GM21515 (cell line): ENCODE data around the gene PRSS1.

Experiments used
- ATAC-seq: cut with Tn5 transposase; IDR thresholded peaks from one replicate; pipeline ENCODE4 v1.9.1; 2021; ENCODE audit not compliant: unreplicated experiment

PRSS1 gene

DNA sequence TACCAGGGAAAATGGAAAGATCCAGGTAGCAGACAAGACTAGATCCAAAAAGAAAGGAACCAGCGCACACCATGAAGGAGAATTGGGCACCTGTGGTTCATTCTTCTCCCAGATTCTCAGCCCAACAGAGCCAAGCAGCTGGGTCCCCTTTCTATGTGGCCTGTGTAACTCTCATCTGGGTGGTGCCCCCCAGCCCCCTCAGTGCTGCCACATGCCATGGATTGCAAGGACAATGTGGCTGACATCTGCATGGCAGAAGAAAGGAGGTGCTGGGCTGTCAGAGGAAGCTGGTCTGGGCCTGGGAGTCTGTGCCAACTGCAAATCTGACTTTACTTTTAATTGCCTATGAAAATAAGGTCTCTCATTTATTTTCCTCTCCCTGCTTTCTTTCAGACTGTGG is 42.9 kb downstream of the PRSS1 start:
- no peak for ATAC-seq

DNA sequence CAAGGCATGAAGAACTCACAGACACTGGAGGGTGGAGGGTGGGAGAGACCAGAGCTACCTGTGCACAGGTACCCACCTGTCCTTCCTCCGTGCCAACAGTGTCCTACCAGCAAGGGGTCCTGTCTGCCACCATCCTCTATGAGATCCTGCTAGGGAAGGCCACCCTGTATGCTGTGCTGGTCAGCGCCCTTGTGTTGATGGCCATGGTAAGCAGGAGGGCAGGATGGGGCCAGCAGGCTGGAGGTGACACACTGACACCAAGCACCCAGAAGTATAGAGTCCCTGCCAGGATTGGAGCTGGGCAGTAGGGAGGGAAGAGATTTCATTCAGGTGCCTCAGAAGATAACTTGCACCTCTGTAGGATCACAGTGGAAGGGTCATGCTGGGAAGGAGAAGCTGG is 43.3 kb downstream of the PRSS1 start:
- ATAC-seq = no peak

DNA sequence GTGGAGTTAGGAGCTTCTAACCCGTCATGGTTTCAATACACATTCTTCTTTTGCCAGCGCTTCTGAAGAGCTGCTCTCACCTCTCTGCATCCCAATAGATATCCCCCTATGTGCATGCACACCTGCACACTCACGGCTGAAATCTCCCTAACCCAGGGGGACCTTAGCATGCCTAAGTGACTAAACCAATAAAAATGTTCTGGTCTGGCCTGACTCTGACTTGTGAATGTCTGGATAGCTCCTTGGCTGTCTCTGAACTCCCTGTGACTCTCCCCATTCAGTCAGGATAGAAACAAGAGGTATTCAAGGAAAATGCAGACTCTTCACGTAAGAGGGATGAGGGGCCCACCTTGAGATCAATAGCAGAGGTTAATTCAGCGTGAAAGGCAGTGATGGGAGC is 43.9 kb downstream of the PRSS1 start:
- ATAC-seq = no peak

DNA sequence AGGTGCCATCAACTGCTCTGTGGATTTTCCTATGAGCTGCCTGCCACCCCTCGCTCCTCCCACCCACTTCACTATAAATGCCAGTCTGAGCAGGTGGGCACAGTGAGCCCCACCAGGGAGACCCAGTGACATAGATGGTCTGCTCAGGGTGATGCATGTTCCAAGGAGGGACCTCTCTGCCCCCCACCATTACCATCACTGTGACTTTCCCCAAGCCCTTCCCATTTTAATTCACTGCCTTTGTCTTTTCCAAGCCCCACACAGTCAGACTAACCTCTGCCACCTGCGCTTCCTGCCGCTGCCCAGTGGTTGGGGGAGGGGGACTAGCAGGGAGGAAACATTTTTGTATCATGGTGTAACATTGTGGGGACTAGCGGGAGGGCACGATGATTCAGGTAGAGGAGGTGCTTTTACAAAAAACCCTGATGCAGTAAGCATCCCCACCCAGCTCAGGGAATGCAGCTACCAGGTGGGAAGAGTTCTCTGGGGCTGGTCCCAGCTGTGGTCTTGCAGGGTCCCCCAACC is 46.1 kb downstream of the PRSS1 start:
- ATAC-seq = no peak

DNA sequence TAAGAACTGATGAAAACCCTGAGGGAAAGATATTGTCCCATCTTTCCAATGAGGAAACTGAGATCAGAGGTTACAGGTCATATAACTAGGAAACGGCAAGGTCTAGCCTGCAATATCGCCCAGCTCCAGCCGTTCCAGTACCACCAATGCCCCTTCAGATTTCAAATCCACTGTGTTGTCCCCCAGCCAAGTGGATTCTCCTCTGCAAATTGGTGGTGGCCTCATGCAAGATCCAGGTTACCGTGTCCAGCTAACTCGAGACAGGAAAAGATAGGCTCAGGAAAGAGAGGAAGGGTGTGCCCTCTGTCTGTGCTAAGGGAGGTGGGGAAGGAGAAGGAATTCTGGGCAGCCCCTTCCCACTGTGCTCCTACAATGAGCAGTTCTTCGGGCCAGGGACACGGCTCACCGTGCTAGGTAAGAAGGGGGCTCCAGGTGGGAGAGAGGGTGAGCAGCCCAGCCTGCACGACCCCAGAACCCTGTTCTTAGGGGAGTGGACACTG is 46.8 kb downstream of the PRSS1 start:
- ATAC-seq = no peak

DNA sequence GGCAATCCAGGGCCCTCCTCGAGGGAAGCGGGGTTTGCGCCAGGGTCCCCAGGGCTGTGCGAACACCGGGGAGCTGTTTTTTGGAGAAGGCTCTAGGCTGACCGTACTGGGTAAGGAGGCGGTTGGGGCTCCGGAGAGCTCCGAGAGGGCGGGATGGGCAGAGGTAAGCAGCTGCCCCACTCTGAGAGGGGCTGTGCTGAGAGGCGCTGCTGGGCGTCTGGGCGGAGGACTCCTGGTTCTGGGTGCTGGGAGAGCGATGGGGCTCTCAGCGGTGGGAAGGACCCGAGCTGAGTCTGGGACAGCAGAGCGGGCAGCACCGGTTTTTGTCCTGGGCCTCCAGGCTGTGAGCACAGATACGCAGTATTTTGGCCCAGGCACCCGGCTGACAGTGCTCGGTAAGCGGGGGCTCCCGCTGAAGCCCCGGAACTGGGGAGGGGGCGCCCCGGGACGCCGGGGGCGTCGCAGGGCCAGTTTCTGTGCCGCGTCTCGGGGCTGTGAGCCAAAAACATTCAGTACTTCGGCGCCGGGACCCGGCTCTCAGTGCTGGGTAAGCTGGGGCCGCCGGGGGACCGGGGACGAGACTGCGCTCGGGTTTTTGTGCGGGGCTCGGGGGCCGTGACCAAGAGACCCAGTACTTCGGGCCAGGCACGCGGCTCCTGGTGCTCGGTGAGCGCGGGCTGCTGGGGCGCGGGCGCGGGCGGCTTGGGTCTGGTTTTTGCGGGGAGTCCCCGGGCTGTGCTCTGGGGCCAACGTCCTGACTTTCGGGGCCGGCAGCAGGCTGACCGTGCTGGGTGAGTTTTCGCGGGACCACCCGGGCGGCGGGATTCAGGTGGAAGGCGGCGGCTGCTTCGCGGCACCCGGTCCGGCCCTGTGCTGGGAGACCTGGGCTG is 47.5 kb downstream of the PRSS1 start:
- peak; percentile 37 for ATAC-seq

DNA sequence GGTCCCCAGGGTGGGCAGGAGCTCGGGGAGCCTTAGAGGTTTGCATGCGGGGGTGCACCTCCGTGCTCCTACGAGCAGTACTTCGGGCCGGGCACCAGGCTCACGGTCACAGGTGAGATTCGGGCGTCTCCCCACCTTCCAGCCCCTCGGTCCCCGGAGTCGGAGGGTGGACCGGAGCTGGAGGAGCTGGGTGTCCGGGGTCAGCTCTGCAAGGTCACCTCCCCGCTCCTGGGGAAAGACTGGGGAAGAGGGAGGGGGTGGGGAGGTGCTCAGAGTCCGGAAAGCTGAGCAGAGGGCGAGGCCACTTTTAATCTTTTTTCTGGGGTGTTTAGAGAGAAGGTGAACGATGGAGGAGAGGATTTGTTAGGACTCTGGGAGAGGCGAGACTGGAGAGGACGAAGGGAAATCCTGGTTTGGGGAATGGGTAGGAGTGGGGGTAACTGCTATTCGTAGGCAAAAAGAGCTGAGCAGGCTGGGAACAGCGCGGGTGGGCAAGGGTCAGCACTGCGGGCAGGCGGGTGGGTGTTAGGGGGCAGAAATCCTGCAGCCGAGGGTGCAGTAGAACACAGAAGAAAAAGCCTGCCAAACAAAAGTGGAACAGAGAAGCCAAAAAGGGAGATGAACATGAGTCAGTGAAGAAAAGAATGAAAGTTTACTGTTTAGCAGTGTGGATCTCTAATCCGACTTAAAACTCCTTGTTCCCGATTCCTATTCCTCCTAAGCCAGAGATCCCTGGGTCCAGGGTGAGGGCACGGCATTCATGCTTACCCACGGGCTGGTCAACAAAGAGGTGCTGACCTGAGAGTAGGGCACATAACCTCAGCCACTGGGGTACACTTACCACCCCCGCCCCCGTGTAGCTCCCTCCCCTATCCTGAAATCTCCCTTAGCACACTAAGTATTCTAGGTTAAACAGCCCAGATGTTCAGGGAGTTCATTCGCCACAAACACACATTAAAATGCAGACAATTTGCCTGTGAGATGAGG is 48.4 kb downstream of the PRSS1 start:
- peak; percentile 34 for ATAC-seq

DNA sequence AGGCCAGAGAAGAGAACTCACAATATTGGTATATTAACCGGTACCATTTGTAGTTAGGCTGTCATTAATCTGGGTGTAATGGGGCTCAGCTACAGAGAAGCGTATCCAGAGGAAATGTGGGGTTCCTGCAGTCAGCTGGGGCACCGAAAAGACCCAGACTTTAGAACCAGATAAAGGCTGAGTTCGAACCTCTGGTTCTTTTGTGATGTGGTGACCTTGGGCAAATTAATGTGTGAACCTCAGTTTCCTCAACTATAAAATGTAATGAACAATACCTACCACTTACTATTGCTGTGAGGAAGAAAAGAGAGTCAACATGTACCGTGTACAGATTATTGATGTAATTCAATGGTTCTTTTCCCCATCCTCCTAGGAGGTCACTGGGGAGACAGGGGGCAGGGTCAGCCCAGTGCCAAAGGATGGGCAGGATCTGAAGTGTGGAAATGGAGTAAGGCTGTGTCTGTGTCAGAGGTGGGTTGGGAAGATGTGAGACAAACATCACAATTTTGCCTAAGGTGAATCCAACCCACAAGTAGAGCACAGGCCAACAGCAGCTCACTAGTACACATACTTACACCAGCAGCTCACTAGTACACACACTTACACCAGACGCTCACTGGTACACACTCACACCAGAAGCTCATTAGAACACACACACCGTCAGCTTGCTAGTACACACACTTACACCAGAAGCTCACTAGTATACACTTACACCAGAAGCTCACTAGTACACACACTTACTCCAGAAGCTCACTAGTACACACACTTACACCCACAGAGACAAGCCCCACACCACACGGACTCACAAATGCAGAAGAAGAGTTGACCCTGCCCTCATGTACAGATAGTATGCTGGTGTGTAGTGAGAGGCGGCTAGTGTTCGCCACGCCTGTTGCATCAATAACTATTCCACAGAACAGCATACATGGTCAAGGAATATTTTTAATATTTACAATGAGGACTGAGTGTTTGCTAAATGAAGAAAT is 49.5 kb downstream of the PRSS1 start:
- no peak for ATAC-seq

DNA sequence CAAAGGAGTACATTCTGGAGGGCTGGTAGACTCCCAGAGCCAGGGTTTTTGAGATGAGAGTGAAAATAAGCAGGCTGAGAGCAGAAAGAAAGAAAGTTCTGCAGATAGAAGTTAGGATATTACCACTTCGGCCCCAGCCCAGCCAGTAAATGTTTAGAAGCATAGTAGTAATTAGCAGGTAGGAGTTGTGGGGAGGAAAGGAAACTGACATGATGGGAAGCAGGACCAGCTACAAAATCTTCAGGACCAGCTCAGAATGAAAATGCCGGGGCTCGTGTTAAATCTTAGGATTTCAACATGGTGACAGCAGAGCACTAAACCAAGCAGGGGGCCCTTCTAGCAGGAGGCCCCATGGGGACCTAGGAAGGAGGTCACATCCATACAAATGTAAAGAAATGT is 50.2 kb downstream of the PRSS1 start:
- no peak for ATAC-seq

DNA sequence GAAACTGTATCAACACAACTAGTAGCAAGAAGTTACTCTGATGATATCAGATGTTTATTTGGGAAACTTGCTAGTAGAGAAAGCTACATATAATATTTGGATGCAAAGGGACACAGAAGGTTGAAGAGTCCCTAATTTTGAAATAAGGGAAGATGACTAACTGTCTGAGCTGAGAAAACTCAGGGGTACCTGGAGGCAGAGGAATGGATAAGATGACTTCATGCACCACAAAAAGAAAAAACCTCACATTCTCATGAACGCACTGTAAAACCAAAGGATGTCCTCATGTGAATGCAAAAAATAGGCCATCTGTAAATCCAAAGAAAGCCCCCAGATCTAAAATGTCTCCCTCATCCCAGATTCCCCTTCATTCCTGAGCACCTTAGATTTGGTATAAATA is 50.8 kb downstream of the PRSS1 start:
- no peak for ATAC-seq

DNA sequence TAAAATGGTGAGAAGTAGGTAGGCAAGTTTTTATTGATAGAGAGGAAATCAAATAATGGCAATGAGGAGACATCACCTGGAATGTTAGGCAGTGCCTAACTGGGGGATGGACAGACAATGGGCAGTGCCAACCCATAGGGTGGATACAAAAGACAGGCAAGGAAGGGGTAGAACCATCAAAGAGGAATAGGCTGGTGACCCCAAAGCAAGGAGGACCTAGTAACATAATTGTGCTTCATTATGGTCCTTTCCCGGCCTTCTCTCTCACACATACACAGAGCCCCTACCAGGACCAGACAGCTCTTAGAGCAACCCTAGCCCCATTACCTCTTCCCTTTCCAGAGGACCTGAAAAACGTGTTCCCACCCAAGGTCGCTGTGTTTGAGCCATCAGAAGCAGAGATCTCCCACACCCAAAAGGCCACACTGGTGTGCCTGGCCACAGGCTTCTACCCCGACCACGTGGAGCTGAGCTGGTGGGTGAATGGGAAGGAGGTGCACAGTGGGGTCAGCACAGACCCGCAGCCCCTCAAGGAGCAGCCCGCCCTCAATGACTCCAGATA is 51.5 kb downstream of the PRSS1 start:
- no peak for ATAC-seq

DNA sequence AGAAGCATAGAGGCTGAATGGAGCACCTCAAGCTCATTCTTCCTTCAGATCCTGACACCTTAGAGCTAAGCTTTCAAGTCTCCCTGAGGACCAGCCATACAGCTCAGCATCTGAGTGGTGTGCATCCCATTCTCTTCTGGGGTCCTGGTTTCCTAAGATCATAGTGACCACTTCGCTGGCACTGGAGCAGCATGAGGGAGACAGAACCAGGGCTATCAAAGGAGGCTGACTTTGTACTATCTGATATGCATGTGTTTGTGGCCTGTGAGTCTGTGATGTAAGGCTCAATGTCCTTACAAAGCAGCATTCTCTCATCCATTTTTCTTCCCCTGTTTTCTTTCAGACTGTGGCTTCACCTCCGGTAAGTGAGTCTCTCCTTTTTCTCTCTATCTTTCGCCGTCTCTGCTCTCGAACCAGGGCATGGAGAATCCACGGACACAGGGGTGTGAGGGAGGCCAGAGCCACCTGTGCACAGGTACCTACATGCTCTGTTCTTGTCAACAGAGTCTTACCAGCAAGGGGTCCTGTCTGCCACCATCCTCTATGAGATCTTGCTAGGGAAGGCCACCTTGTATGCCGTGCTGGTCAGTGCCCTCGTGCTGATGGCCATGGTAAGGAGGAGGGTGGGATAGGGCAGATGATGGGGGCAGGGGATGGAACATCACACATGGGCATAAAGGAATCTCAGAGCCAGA is 52.5 kb downstream of the PRSS1 start:
- no peak for ATAC-seq

DNA sequence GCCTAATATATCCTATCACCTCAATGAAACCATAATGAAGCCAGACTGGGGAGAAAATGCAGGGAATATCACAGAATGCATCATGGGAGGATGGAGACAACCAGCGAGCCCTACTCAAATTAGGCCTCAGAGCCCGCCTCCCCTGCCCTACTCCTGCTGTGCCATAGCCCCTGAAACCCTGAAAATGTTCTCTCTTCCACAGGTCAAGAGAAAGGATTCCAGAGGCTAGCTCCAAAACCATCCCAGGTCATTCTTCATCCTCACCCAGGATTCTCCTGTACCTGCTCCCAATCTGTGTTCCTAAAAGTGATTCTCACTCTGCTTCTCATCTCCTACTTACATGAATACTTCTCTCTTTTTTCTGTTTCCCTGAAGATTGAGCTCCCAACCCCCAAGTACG is 53.0 kb downstream of the PRSS1 start:
- no peak for ATAC-seq
